ACC112 (cell line): ENCODE measurements around the gene NDUFC2.

ENCODE experiments used
- H2AFZ ChIP-seq: fragments of 200-600 bp; sonication (generic); one replicate; pipeline ENCODE4 v1.6.0; 2017; ENCODE audit warnings: antibody characterized with exemption, low read length; ENCODE audit not compliant: unreplicated experiment
- H3K27ac ChIP-seq: fragments of 200-600 bp; sonication (generic); 2 replicates; pipeline ENCODE4 v1.5.1; 2014; ENCODE audit warnings: low read depth, mild to moderate bottlenecking, antibody characterized with exemption, low read length, moderate library complexity
- H3K27me3 ChIP-seq: fragments of 200-600 bp; sonication (generic); 2 replicates; pipeline ENCODE4 v1.6.1; 2014; ENCODE audit warnings: mild to moderate bottlenecking, antibody characterized with exemption, low read length, moderate library complexity, mixed read lengths; ENCODE audit not compliant: insufficient read depth
- H3K36me3 ChIP-seq: fragments of 200-600 bp; sonication (generic); 2 replicates; pipeline ENCODE4 v1.6.1; 2016; ENCODE audit warnings: mild to moderate bottlenecking, antibody characterized with exemption, low read length, moderate library complexity, mixed read lengths; ENCODE audit not compliant: insufficient read depth
- H3K4me1 ChIP-seq: fragments of 200-600 bp; sonication (generic); one replicate; pipeline ENCODE4 v1.6.1; 2016; ENCODE audit warnings: low read length, mixed read lengths; ENCODE audit not compliant: insufficient read depth, unreplicated experiment, control insufficient read depth
- H3K4me3 ChIP-seq: fragments of 200-600 bp; sonication (generic); 2 replicates; pipeline ENCODE4 v1.5.1; 2014; ENCODE audit warnings: mild to moderate bottlenecking, low read depth, low read length
- H3K79me2 ChIP-seq: fragments of 200-600 bp; sonication (generic); one replicate; pipeline ENCODE4 v1.6.0; 2016; ENCODE audit warnings: low read length; ENCODE audit not compliant: control insufficient read depth, unreplicated experiment, insufficient read depth

Gene NDUFC2

DNA sequence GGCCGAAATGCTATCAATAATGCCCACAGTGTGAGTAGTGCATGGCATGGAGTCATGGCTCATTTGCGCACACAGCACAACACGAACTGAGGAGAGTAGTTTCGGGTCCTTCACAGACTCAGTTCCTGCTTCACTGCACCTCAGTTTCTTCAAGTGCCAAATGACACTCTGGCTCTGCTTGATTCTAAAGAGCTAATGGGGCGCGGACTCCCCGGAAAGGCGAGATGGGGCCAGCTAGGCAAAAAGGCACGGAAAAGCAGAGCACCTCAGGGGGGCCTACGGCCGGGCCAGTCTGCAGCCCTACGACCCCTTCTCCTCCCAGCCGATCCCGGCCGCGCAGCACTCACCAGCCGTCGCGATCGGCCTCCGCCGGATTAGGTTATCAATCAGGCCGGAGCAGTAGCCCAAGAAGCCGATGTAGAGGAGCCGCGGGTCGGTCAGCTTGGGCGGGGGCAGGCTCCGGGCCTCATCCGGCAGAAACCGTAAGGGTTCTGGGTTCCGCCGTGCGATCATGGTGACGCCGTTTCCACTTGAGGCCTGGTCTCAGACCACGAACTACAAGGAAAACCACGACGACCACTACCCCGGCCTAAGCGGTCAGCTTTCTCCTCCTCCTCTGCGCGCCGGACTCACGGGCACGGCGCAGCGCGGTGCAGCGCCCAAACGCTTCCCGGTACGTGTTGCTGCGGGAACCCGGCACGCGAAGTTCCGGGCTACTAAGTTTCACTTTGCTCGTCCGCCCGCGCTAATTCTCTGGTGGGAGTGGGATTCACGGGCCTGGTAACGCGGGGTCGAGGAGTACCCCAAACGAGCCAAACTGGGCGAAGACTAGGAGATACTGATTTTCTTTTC is at the start of gene NDUFC2:
Gene NDUFC2 (minus strand): TSS at position 631 of the 852 bp plus-strand sequence. CDS start 118 bp downstream, at position 513.
- Histone ChIP-seq H3K27me3 (no peaks in the 10 kb centered on the region), H2AFZ (peak within 1 kb of the TSS; percentile 88), H3K36me3 (no peaks in the 10 kb centered on the region), H3K79me2 (peaks cover 50% of the 10 kb centered on the region), H3K27ac (peak within 1 kb of the TSS; percentile 53), H3K4me1 (peaks cover 15% of the 10 kb centered on the region), H3K4me3 (peak within 1 kb of the TSS; percentile 86)

DNA sequence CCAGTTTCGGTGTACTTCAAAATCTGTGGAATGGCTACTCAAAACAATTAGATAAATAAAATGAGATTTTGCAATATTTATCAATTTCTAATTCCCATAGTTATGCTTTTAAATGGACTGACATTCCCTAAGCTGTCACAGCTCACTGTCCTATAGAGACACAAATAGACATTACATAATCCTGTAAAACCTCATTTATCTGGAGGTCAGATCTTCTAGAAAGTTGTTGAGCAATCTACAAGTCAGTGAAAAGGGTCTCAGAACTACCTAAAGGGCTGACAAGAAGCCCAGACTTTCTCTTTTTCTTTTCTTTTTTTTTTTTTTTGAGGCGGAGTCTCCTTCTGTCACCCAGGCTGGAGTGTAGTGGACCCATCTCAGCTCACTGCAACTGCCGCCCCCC is 47.7 kb upstream of the NDUFC2 start:
- no peaks in the 10 kb centered on the region for H3K4me1 ChIP-seq
- no peak overlapping the region for H2AFZ ChIP-seq
- no peak overlapping the region for H3K27ac ChIP-seq
- H3K4me3 ChIP-seq = no peak overlapping the region
- H3K36me3 ChIP-seq = peaks cover 7% of the 10 kb centered on the region; the same call in 1 of the 2 replicates
- peaks cover 8% of the 10 kb centered on the region for H3K79me2 ChIP-seq
- H3K27me3 ChIP-seq = no peaks in the 10 kb centered on the region

DNA sequence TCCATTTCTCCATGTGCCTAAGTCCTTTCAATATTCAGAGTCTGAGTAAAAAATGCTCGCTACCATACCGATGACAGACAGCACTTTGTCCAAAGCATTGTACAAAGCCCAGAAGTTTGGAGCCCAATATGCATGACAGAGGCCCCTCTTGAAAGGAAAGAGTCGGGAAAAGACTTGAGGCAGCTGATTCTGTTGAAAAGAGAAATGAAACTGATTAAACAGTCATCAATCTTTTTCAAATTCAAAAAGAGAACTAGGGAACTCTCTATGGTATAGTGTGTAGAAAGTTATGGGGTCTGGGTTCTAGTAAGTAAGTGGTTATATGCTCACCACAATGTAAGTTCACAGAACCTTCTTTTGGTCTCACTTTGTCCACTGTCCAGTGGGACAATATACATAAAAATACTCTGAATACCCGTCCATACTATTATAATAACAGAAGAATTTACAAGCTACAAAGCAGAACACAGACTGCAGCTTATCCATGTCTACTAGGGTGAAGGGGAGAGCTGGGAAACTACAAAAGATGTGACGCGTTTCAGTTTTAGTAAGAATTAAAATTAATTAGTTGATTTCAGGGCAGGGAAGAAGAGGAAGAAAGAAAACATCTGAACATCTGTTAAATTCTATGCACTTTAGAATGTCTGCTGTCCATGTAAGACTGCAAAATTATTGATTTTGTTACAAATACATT is 33.1 kb upstream of the NDUFC2 start:
- no peaks in the 10 kb centered on the region for H3K4me1 ChIP-seq
- H3K79me2 ChIP-seq = no peaks in the 10 kb centered on the region
- peaks cover 20% of the 10 kb centered on the region; the same call in 1 of the 2 replicates for H3K36me3 ChIP-seq
- H2AFZ ChIP-seq = no peak overlapping the region
- no peaks in the 10 kb centered on the region for H3K27me3 ChIP-seq
- no peak overlapping the region for H3K4me3 ChIP-seq
- no peak overlapping the region for H3K27ac ChIP-seq

DNA sequence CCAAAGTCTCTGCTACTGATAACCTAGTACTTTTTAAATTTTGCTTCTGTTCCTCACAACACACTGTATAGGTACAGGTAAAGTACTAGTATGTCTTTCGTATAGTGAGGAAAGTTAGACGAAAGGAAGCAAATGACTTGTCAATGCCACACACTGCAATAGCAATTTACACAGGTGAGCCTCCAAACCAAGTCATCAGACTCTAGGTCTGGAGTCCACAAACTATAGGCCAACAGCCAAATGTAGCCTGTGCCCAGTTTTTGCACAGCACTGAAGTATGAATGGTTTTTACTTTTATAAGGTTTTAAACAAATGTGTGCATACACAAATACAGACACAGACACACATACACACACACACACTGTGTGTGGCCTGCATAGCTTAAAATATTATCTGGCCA is 31.6 kb upstream of the NDUFC2 start:
- Histone ChIP-seq H3K27ac (no peak overlapping the region), H3K4me1 (no peaks in the 10 kb centered on the region), H3K79me2 (no peaks in the 10 kb centered on the region), H3K4me3 (no peak overlapping the region), H2AFZ (no peak overlapping the region), H3K27me3 (no peaks in the 10 kb centered on the region), H3K36me3 (peaks cover 23% of the 10 kb centered on the region; the same call in 1 of the 2 replicates)

DNA sequence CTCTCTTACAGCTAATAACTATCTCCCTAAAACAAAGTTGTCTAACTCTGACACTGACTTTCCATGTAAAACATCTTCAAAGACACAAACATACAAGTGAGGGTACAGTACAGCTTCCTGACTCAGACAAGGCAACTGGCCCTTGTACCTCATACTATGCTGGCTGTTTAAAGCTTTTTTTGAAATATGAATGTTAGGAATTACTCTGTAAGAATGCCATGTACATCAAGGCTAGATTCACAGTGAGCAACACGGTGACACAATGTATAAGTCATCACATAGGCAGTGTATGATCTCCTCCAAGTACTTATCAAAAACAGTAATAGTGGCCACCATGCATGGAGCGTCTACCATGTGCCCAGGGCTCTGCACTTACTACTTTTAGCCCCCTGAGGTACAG is 31.2 kb upstream of the NDUFC2 start:
- H2AFZ ChIP-seq = no peak overlapping the region
- no peak overlapping the region for H3K27ac ChIP-seq
- peaks cover 23% of the 10 kb centered on the region; the same call in 1 of the 2 replicates for H3K36me3 ChIP-seq

DNA sequence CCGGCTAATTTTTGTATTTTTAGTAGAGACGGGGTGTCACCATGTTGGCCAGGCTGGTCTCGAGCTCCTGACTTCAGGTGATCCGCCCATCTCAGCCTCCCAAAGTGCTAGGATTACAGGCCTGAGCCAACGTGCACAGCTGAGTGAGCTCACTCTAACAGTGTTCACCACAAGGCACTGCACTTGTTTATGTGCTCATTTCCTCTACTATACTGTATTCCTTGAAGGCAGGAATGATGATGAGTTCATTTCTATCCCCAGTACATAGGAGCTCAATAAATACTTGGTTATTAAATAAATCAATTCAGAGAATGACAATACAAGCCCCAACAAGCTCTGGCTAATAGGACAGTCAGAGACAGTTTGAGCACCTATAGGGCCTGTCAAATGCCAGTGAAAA is 30.7 kb upstream of the NDUFC2 start:
- Histone ChIP-seq H2AFZ (no peak overlapping the region), H3K27ac (no peak overlapping the region), H3K36me3 (peaks cover 23% of the 10 kb centered on the region; the same call in 1 of the 2 replicates)

More for the DNA sequence above, 31.2 kb upstream of the NDUFC2 start:
- Histone ChIP-seq H3K27me3 (no peaks in the 10 kb centered on the region), H3K79me2 (no peaks in the 10 kb centered on the region), H3K4me3 (no peak overlapping the region), H3K4me1 (no peaks in the 10 kb centered on the region)

DNA sequence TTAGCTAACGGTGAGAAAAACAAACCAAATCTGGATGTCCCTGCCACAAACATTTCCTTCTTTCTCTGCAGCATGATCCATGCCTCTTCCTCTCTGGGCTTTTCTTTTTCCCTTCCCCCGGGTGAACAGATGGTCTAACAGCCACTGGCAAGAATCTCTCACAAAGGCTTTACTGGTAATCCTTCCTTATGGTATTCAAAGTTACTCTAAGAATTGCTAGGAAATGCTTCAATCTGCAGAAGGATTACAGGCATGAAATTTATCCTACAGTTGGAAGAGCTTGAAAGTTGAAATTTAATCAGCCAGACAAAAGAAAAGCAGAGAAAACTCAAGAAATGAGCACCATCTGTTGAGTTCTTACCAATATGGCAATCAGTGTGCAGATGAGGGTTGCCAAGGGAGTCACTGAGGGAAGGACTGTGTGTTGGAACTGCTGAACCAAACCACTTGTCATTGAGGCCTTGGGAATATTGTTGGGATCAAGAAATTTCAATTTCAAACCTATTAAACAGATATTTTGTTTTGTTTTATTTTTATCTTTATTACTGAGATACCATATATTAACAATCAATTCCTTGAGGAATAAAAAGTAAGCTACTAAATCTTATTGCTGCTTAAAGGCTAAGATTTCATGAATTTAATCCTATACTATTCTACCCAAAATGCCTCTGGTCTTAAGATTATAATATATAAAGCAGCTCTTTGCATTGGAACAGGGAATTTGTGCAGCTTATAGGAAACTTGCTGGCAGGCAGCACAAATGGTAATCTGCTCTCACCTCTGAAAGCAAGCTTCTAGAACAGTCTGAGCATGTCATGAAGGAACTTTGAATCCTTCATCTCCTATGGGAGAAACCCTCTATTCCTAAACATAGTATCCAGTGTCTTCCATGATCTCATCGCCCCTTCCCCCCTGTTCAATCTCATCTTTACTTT is 29.7 kb upstream of the NDUFC2 start:
- H3K27ac ChIP-seq = no peak overlapping the region
- peaks cover 23% of the 10 kb centered on the region; the same call in 1 of the 2 replicates for H3K36me3 ChIP-seq
- H3K79me2 ChIP-seq = no peaks in the 10 kb centered on the region
- H3K4me1 ChIP-seq = no peaks in the 10 kb centered on the region
- no peak overlapping the region for H2AFZ ChIP-seq
- H3K4me3 ChIP-seq = no peak overlapping the region
- no peaks in the 10 kb centered on the region for H3K27me3 ChIP-seq

More for the DNA sequence above, 30.7 kb upstream of the NDUFC2 start:
- Histone ChIP-seq H3K4me3 (no peak overlapping the region), H3K27me3 (no peaks in the 10 kb centered on the region), H3K79me2 (no peaks in the 10 kb centered on the region), H3K4me1 (no peaks in the 10 kb centered on the region)

DNA sequence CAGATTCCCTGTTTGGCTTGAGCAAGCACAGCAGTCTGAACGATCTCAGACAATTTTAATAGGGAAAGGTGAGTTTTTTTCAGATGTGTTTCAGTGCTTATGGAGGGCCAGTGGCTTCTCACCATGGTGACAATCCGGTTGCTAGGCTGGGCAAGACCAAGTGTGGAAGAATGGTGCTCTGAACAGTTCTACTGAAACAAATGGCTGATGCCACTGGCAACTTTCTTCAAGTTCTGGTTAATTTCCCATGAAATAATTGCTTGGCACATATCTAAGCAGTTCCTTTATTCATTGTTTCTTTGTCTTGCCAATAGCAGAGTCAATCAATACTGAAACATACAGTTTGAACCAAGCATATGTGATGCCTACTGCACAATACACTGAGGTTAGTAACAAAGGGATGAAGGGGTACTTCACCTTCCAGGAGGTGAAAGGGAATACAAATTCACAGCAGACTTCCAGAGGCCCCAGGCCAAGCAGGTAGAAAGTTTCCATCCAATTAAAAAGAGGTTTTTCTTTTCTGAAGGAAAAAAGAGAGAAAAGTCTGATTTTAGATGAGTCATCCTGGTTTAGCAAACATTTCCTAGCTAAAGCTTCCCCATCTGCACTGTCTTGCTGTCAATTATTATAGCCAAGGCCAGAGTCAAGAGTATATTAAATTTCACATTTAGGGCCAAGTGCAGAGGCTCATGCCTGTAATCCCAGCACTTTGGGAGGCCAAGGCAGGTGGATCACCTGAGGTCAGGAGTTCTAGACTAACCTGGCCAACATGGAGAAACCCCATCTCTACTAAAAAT is 21.2 kb upstream of the NDUFC2 start:
- H3K4me1 ChIP-seq = no peaks in the 10 kb centered on the region
- H2AFZ ChIP-seq = no peak overlapping the region
- H3K27me3 ChIP-seq = no peaks in the 10 kb centered on the region
- peaks cover 19% of the 10 kb centered on the region for H3K36me3 ChIP-seq
- no peaks in the 10 kb centered on the region for H3K79me2 ChIP-seq
- H3K27ac ChIP-seq = no peak overlapping the region
- H3K4me3 ChIP-seq = no peak overlapping the region

DNA sequence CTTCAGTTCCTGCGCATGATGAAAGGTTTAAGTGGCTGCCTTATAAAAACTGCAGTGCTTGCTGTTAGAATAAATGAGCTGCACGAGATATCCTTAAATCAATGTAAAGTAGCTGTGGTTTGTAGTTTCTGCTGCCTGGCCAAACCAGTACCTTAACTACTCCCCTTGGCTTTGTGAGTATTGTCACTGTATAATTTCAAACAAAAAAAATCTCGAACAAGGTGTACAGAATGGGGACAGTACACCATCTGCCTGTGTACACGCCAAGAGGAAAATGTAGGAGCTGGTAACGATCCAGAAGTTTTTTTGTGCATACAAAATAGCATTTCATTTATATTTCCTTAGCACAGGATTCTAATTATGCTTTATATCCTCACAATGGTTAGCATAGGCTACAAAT is 20.6 kb upstream of the NDUFC2 start:
- no peaks in the 10 kb centered on the region for H3K79me2 ChIP-seq
- no peaks in the 10 kb centered on the region for H3K27me3 ChIP-seq
- H3K4me3 ChIP-seq = no peak overlapping the region
- H3K36me3 ChIP-seq = peaks cover 19% of the 10 kb centered on the region
- H3K4me1 ChIP-seq = no peaks in the 10 kb centered on the region
- H2AFZ ChIP-seq = no peak overlapping the region
- H3K27ac ChIP-seq = no peak overlapping the region
